ENCODE measurements around the gene SPINT3.

The SPINT3 gene

GRCh38 chr20:45515147-45515913, at the start of gene SPINT3:
TSS of gene SPINT3 (minus strand) at chr20:45515622. CDS start at chr20:45515608, 14 bp downstream.
- no peaks in the 10 kb centered on the region; the same call in 1 of the 2 replicates for H3K27me3 ChIP-seq (replicated peaks; ENCODE audit: control insufficient read depth, insufficient read depth, low read length)
- no peaks in the 10 kb centered on the region for H3K36me3 ChIP-seq (ENCODE audit: control insufficient read depth, insufficient read depth, low read length)
- H3K4me3 ChIP-seq (replicated peaks; ENCODE audit: low read depth, low read length): no peak within 1 kb of the TSS
- no peak for DNase-seq (ENCODE audit: extremely low read depth, insufficient read length)
- TF ChIP-seq CTCF (IDR thresholded peaks at IDR 0.05; ENCODE audit: insufficient read depth, low read length, poor library complexity, severe bottlenecking): no peak

DNA sequence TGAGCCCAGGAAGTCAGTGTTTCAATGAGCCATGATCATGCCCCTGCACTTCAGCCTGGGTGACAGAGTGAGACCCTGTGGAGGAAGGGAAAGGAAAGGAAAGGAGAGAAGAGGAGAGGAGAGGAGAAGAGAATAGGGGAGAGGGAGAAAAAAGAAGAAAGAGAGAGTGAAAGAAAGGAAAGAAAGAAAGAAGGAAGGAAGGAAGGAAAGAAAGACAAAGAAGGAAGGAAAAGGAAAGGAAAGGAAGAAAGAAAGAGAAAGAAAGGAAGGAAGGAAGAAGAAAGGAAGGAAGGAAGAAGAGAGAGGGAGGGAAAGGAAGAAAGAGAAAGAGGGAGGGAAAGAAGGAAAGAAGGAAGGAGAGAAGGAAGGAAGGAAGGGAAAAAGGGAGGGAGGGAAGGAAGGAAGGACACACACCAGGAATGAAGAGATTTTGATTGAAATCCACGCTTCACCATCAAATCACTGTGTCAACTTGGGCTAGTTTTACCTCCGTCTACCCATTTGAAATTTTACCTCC, 49.4 kb upstream of the SPINT3 start:
- Histone ChIP-seq H3K36me3 (ENCODE audit: control insufficient read depth, insufficient read depth, low read length) (no peaks in the 10 kb centered on the region), H3K4me3 (replicated peaks; ENCODE audit: low read depth, low read length) (no peak overlapping the region), H3K27me3 (replicated peaks; ENCODE audit: control insufficient read depth, insufficient read depth, low read length) (no peaks in the 10 kb centered on the region)
- no peak for DNase-seq (ENCODE audit: extremely low read depth, insufficient read length)
- TF ChIP-seq CTCF (IDR thresholded peaks at IDR 0.05; ENCODE audit: insufficient read depth, low read length, poor library complexity, severe bottlenecking): no peak

DNA sequence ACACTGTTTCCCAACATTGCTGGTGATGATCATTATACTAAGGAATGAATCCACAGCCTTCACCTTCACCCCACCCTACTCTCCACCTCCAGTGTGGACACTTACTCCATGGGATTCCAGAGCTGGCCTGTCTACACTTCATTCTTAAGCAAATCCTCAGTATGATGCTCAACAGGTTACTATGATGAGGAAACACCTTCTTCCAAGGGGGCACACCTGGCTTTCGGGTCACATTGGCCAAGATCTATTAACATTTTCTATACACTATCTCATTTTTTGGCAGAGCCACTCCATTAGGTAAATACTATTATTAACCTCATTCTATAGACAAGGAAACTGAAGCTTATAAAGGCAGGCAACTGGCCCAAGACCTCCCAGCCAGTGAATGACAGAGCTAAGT, 39.8 kb upstream of the SPINT3 start:
- H3K4me3 ChIP-seq (replicated peaks; ENCODE audit: low read depth, low read length): no peak overlapping the region
- no peaks in the 10 kb centered on the region for H3K36me3 ChIP-seq (ENCODE audit: control insufficient read depth, insufficient read depth, low read length)
- H3K27me3 ChIP-seq (replicated peaks; ENCODE audit: control insufficient read depth, insufficient read depth, low read length): no peaks in the 10 kb centered on the region
- no peak for TF ChIP-seq CTCF (IDR thresholded peaks at IDR 0.05; ENCODE audit: insufficient read depth, low read length, poor library complexity, severe bottlenecking)
- DNase-seq (ENCODE audit: extremely low read depth, insufficient read length): no peak

- TF ChIP-seq CTCF (IDR thresholded peaks at IDR 0.05; ENCODE audit: insufficient read depth, low read length, poor library complexity, severe bottlenecking): no peak
- no peak for DNase-seq (ENCODE audit: extremely low read depth, insufficient read length)
- Histone ChIP-seq H3K27me3 (replicated peaks; ENCODE audit: control insufficient read depth, insufficient read depth, low read length) (no peaks in the 10 kb centered on the region), H3K36me3 (ENCODE audit: control insufficient read depth, insufficient read depth, low read length) (no peaks in the 10 kb centered on the region), H3K4me3 (replicated peaks; ENCODE audit: low read depth, low read length) (no peak overlapping the region)
These were observed 37.0 kb upstream of the SPINT3 start for GRCh38 chr20:45552456-45552855.

- no peaks in the 10 kb centered on the region for H3K27me3 ChIP-seq (replicated peaks; ENCODE audit: control insufficient read depth, insufficient read depth, low read length)
- no peak overlapping the region for H3K4me3 ChIP-seq (replicated peaks; ENCODE audit: low read depth, low read length)
- no peak for DNase-seq (ENCODE audit: extremely low read depth, insufficient read length)
- no peak for TF ChIP-seq CTCF (IDR thresholded peaks at IDR 0.05; ENCODE audit: insufficient read depth, low read length, poor library complexity, severe bottlenecking)
- H3K36me3 ChIP-seq (ENCODE audit: control insufficient read depth, insufficient read depth, low read length): no peaks in the 10 kb centered on the region
These were observed 35.3 kb upstream of the SPINT3 start for GRCh38 chr20:45550765-45551164.

Measured in GM06990 (cell line).